ENCODE results near the gene GMFB.

GRCh38 chr14:54440476-54440872 lies 48.3 kb downstream of the GMFB start:
- no peak for TF ChIP-seq EZH2phosphoT487 (IDR thresholded peaks at IDR 0.05; ENCODE audit: borderline replicate concordance)
- no peak for TF ChIP-seq POLR2AphosphoS5 (IDR thresholded peaks at IDR 0.05; ENCODE audit: low read depth, low read length)
- no peak for TF ChIP-seq RAD21 (IDR thresholded peaks at IDR 0.05; ENCODE audit: low read depth)
